Measurements from ENCODE around the gene CEACAM4. TPM values are rescaled to one million over a fixed set of nuclear protein-coding genes. Genes with fewer than 3 reads are reported as not detected.

CEACAM4 gene
- total and polyA plus RNA-seq, 2 of the 4 experiments (the other 2 are of a cell fraction): not detected

- TF ChIP-seq RCOR1 (IDR thresholded peaks at IDR 0.05; ENCODE audit: insufficient replicate concordance, low read length): no peak
- TF ChIP-seq MAZ (IDR thresholded peaks at IDR 0.05; ENCODE audit: borderline replicate concordance, low read depth, low read length): no peak
- TF ChIP-seq POLR2A (IDR thresholded peaks at IDR 0.05; ENCODE audit: low read depth, low read length): no peak
- no peak for TF ChIP-seq ELK1 (IDR thresholded peaks at IDR 0.05; ENCODE audit: borderline replicate concordance, low read depth, low read length)
- TF ChIP-seq MAFK (IDR thresholded peaks at IDR 0.05; ENCODE audit: low read depth, low read length): no peak
- in situ Hi-C loops (cut with MboI; ENCODE audit: low sequenced_read_pairs): no loop called here
- Histone ChIP-seq H3K27me3 (ENCODE audit: control insufficient read depth, insufficient read depth, low read length) (no peaks in the 10 kb centered on the region), H2BK120ac (ENCODE audit: low read depth, low read length) (no peak overlapping the region), H3K9me3 (ENCODE audit: control insufficient read depth, insufficient read depth, low read length) (no peaks in the 10 kb centered on the region), H3K23ac (ENCODE audit: low read depth, low read length) (no peak overlapping the region), H4K20me1 (ENCODE audit: insufficient read depth, low read length) (no peaks in the 10 kb centered on the region; the same call in 1 of the 2 replicates), H2AK9ac (replicated peaks; ENCODE audit: low read depth, low read length, poor library complexity) (no peak overlapping the region), H4K8ac (ENCODE audit: low read depth in 2 of 2, low read length in 2 of 2) (no peak overlapping the region), H2BK5ac (ENCODE audit: low read depth, low read length, poor library complexity, severe bottlenecking) (no peak overlapping the region), H2BK15ac (ENCODE audit: low read depth, low read length) (no peak overlapping the region), H3K56ac (ENCODE audit: extremely low read depth, insufficient read depth, low read length) (no peak overlapping the region), H3K9me1 (ENCODE audit: insufficient read depth, low read length) (no peaks in the 10 kb centered on the region), H3K79me1 (ENCODE audit: low read depth in 1 of 2, low read length in 2 of 2) (no peaks in the 10 kb centered on the region), H3K36me3 (ENCODE audit: control insufficient read depth, insufficient read depth, low read length) (no peaks in the 10 kb centered on the region), H3K9ac (ENCODE audit: low read depth, low read length) (no peak overlapping the region), H2AFZ (replicated peaks; ENCODE audit: low read length, poor library complexity) (no peak overlapping the region), H2AK5ac (ENCODE audit: low read depth, low read length) (no peak overlapping the region), H3K4ac (ENCODE audit: low read depth, low read length) (no peak overlapping the region), H3K18ac (ENCODE audit: low read depth, low read length) (no peak overlapping the region), H2BK20ac (ENCODE audit: low read depth, low read length) (no peak overlapping the region), H3K4me1 (ENCODE audit: control insufficient read depth, insufficient read depth, low read length) (no peaks in the 10 kb centered on the region), H3K4me3 (ENCODE audit: insufficient read depth, low read depth, low read length) (no peak overlapping the region), H3K14ac (replicated peaks; ENCODE audit: low read depth, low read length) (no peak overlapping the region), H4K91ac (ENCODE audit: insufficient read depth, low read depth, low read length) (no peak overlapping the region), H4K5ac (ENCODE audit: low read depth, low read length) (no peak overlapping the region), H3K27ac (ENCODE audit: insufficient read depth, low read length) (no peak overlapping the region), H3K4me2 (ENCODE audit: low read depth, low read length) (no peak overlapping the region)
- ChIA-PET POLR2A (ENCODE audit: unreplicated experiment) (no interaction called here), CTCF (no interaction called here)
- intact Hi-C loops (cut with micrococcal nuclease): no loop called here
- no TSS peak for BruUV-seq (replicated peaks)
- DNase-seq (no peak), ATAC-seq (ENCODE audit: low read depth) (no peak)
- dilution Hi-C loops (cut with HindIII; ENCODE audit: low sequenced_read_pairs, unreplicated experiment): no loop called here
Observed at GRCh38 chr19:41586064-41586463, 40.8 kb downstream of the CEACAM4 start.
